Suprapubic skin (tissue), 3 donors: ENCODE data around the gene NAA35.

Experiments
- POLR2AphosphoS5 ChIP-seq, 3 donors: sonication (generic); formaldehyde crosslinking; IDR thresholded peaks; one replicate each; pipeline ENCODE4 v1.6.1; 2017; ENCODE audit warnings: antibody characterized with exemption in 3 of 3
- TF ChIP-seq, protein P1 (sequence below), 2 donors: fragments of 200-600 bp in 1 of 2; fragments of 450-650 bp in 1 of 2; sonication (generic) in 1 of 2; IDR thresholded peaks; one replicate each; pipeline ENCODE4 v1.5.1; 2016 to 2019; ENCODE audit warnings: antibody characterized with exemption in 2 of 2, mild to moderate bottlenecking in 1 of 2, moderate library complexity in 1 of 2

GRCh38 chr9:86046930-86047341 lies 106.0 kb downstream of the NAA35 start:
- TF ChIP-seq POLR2AphosphoS5 (IDR thresholded peaks at IDR 0.05), result no peak
- TF ChIP-seq, protein P1, sequence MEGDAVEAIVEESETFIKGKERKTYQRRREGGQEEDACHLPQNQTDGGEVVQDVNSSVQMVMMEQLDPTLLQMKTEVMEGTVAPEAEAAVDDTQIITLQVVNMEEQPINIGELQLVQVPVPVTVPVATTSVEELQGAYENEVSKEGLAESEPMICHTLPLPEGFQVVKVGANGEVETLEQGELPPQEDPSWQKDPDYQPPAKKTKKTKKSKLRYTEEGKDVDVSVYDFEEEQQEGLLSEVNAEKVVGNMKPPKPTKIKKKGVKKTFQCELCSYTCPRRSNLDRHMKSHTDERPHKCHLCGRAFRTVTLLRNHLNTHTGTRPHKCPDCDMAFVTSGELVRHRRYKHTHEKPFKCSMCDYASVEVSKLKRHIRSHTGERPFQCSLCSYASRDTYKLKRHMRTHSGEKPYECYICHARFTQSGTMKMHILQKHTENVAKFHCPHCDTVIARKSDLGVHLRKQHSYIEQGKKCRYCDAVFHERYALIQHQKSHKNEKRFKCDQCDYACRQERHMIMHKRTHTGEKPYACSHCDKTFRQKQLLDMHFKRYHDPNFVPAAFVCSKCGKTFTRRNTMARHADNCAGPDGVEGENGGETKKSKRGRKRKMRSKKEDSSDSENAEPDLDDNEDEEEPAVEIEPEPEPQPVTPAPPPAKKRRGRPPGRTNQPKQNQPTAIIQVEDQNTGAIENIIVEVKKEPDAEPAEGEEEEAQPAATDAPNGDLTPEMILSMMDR (IDR thresholded peaks at IDR 0.05), result no peak
